Esophagus squamous epithelium (tissue), 4 donors: ENCODE data around the gene CPSF2.

ENCODE experiments used
- POLR2A ChIP-seq, 4 donors: fragments of 450-650 bp; IDR thresholded peaks; one replicate each; pipeline ENCODE4 v1.6.1; 2017; ENCODE audit warnings: antibody characterized with exemption in 4 of 4, mild to moderate bottlenecking in 4 of 4, moderate library complexity in 3 of 4
- TF ChIP-seq, protein P1 (sequence below), 6 experiments: fragments of 450-650 bp in 4 of 6; fragments of 200-600 bp in 2 of 6; sonication (generic) in 2 of 6; IDR thresholded peaks; one replicate each; pipeline ENCODE4 v1.5.1; 2016 to 2019; ENCODE audit warnings: antibody characterized with exemption in 6 of 6, mild to moderate bottlenecking in 4 of 6, moderate library complexity in 4 of 6

DNA sequence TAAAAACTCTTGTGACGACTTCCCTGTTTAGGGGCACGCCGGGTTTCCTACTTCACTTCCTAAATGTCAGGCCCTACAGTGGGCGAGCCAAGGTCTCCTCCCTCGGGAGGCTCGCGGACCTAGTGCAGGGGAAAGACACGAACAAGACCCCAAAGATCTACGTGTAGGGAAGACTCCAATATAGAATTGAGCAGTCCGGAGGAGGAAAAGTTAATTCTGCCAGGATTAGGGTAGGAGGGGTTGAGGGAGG, 16.0 kb upstream of the CPSF2 start:
- TF ChIP-seq, protein P1, sequence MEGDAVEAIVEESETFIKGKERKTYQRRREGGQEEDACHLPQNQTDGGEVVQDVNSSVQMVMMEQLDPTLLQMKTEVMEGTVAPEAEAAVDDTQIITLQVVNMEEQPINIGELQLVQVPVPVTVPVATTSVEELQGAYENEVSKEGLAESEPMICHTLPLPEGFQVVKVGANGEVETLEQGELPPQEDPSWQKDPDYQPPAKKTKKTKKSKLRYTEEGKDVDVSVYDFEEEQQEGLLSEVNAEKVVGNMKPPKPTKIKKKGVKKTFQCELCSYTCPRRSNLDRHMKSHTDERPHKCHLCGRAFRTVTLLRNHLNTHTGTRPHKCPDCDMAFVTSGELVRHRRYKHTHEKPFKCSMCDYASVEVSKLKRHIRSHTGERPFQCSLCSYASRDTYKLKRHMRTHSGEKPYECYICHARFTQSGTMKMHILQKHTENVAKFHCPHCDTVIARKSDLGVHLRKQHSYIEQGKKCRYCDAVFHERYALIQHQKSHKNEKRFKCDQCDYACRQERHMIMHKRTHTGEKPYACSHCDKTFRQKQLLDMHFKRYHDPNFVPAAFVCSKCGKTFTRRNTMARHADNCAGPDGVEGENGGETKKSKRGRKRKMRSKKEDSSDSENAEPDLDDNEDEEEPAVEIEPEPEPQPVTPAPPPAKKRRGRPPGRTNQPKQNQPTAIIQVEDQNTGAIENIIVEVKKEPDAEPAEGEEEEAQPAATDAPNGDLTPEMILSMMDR (IDR thresholded peaks at IDR 0.05), result no peak
- no peak for TF ChIP-seq POLR2A (IDR thresholded peaks at IDR 0.05)
